Astrocyte of the hippocampus (primary cell): ENCODE measurements around the gene GPATCH8.

ENCODE experiments used
- DNase-seq: peaks from one replicate; pipeline ENCODE4 v3.0.0; 2011; ENCODE audit warnings: low read depth, low spot score

GPATCH8 gene

GRCh38 chr17:44355642-44356099 is 147.5 kb downstream of the GPATCH8 start:
- DNase-seq, result no peak

GRCh38 chr17:44354582-44355561 is 148.3 kb downstream of the GPATCH8 start:
- peak; percentile 41 for DNase-seq

GRCh38 chr17:44353672-44354331 is 149.4 kb downstream of the GPATCH8 start:
- peak; percentile 42 for DNase-seq

GRCh38 chr17:44352828-44353671 is 150.2 kb downstream of the GPATCH8 start:
- DNase-seq, result no peak

GRCh38 chr17:44351961-44352827 is 151.0 kb downstream of the GPATCH8 start:
- no peak for DNase-seq

- no peak for DNase-seq
These were observed 151.7 kb downstream of the GPATCH8 start for GRCh38 chr17:44351464-44351863.

GRCh38 chr17:44350733-44351226 is 152.4 kb downstream of the GPATCH8 start:
- DNase-seq, result peak; percentile 80

- no peak for DNase-seq
These were observed 153.6 kb downstream of the GPATCH8 start for GRCh38 chr17:44349553-44350070.

- DNase-seq, result no peak
These were observed 154.2 kb downstream of the GPATCH8 start for GRCh38 chr17:44348988-44349364.

- no peak for DNase-seq
These were observed 154.8 kb downstream of the GPATCH8 start for GRCh38 chr17:44348234-44348987.
